A549 treated with GW870086 at 1 μM for 4 hours (cell line): Measurements from ENCODE around the gene SCN2A. TPM values are rescaled to one million over a fixed set of nuclear protein-coding genes. Genes with fewer than 3 reads are reported as not detected.

ENCODE experiments used
- total RNA-seq: library from RNA; stranded (reverse); fragments of 200-300 nt; extraction: Qiagen RNA extraction; gene quantifications from 5 replicates; pipeline ENCODE4 v1.2.3, GENCODE V29; 2022; ENCODE audit warnings: low read depth

The SCN2A gene
- total RNA-seq = not detected in 5 replicates

GRCh38 chr2:165239230-165239629 is at the start of gene SCN2A:
Gene SCN2A (plus strand): TSS chr2:165239414. CDS start chr2:165295824, 56,410 bp downstream.

GRCh38 chr2:165203689-165204559 is 35.3 kb upstream of the SCN2A start, which contains the start of gene SCN3A:
Gene SCN3A (minus strand): TSS chr2:165204050. CDS start chr2:165176394, 27,656 bp downstream.

Other genes starting within 250 kb of the SCN2A start
- gene SCN3A, start 35.4 kb upstream of the SCN2A start, total RNA-seq = not detected in 5 replicates
- gene CSRNP3, start 230.3 kb downstream of the SCN2A start, total RNA-seq = not detected in 5 replicates